Stomach (tissue), 9 donors: ENCODE data around the gene PSIP1. TPM values are rescaled to one million over a fixed set of nuclear protein-coding genes. Genes with fewer than 3 reads are reported as not detected.
"Not testable (repeated sequence)": the region's sequence is repeated elsewhere in the genome, so short reads cannot be mapped to it uniquely, and the experiment has no call there.

Source experiments
- DNase-seq, 2 donors: peaks; one replicate each; pipeline versions ENCODE4 v3.0.0 to v3.0.0-alpha.2; 2013 to 2019
- H3K27ac ChIP-seq, 5 donors: fragments of 200-600 bp in 4 of 5; sonication (generic) in 4 of 5; one replicate each; pipeline ENCODE4 v1.5.1; 2013 to 2019; ENCODE audit warnings: mild to moderate bottlenecking in 1 of 5, moderate library complexity in 1 of 5
- H3K27me3 ChIP-seq, 3 donors: fragments of 200-600 bp; sonication (generic); one replicate each; pipeline ENCODE4 v1.5.1; 2017 to 2019; ENCODE audit warnings: mixed run types in 1 of 3
- H3K36me3 ChIP-seq, 4 donors: fragments of 200-600 bp; sonication (generic); 1 replicate in 3 of 4; 2 replicates in 1 of 4; pipeline ENCODE4 v1.5.1; 2016 to 2019
- H3K4me1 ChIP-seq, 4 donors: fragments of 200-600 bp; sonication (generic); one replicate each; pipeline ENCODE4 v1.5.1; 2016 to 2019
- H3K4me3 ChIP-seq, 4 donors: fragments of 200-600 bp; sonication (generic) in 3 of 4; one replicate each; pipeline ENCODE4 v1.5.1; 2016 to 2019; ENCODE audit warnings: mild to moderate bottlenecking in 1 of 4
- H3K9me3 ChIP-seq, 4 donors: fragments of 200-600 bp; sonication (generic); one replicate each; pipeline ENCODE4 v1.5.1; 2016 to 2019
- CTCF ChIP-seq, 7 experiments: fragments of 450-650 bp in 4 of 7; fragments of 200-600 bp in 3 of 7; sonication (generic) in 3 of 7; IDR thresholded peaks; one replicate each; pipeline ENCODE4 v1.5.1; 2016 to 2019; ENCODE audit warnings: antibody characterized with exemption in 7 of 7, control low read depth in 2 of 7, mild to moderate bottlenecking in 1 of 7
- EP300 ChIP-seq: sonication (generic); formaldehyde crosslinking; IDR thresholded peaks from one replicate; pipeline ENCODE4 v1.6.1; 2017; ENCODE audit warnings: antibody characterized with exemption
- POLR2A ChIP-seq, 4 donors: fragments of 450-650 bp; IDR thresholded peaks; one replicate each; pipeline ENCODE4 v1.6.1; 2016; ENCODE audit warnings: antibody characterized with exemption in 4 of 4, control low read depth in 2 of 4, mild to moderate bottlenecking in 1 of 4, moderate library complexity in 1 of 4
- POLR2AphosphoS5 ChIP-seq, 3 donors: sonication (generic); formaldehyde crosslinking; IDR thresholded peaks; one replicate each; pipeline ENCODE4 v1.6.1; 2016; ENCODE audit warnings: antibody characterized with exemption in 3 of 3
- WGBS, 5 donors: extraction: QIAGEN DNeasy Blood & Tissue Kit in 3 of 5; methylation state at CpG; one replicate each; pipeline versions ENCODE4 v1.1.5 to v1.1.7; 2013 to 2018; 5-methylcytosine and 5-hydroxymethylcytosine counted together
- intact Hi-C: fragments of 100-400 bp; cut with DNase I; formaldehyde crosslinking; loops from one replicate; pipeline ENCODE4 v1.15.1; 2023; ENCODE audit warnings: low total_unique reads
- polyA plus RNA-seq, 3 donors: library from polyadenylated mRNA; stranded (reverse); fragments of 200-250 nt; gene quantifications; one replicate each; pipeline ENCODE4 v1.2.3, GENCODE V29; 2013
- total RNA-seq, 5 donors: library from RNA; depleted of rRNA; stranded (reverse); fragments of >200 nt; gene quantifications; one replicate each; pipeline versions ENCODE4 v1.1.0 to v1.2.3, GENCODE V29; 2014 to 2016
- donor health status: healthy with polysubstance abuse.
- donor health status: Bipolar disorder and iron deficiency.
- donor health status: healthy.

The PSIP1 gene
- total and polyA plus RNA-seq, 8 donors: 6.4 to 90.1 (median 29.2) TPM

DNA sequence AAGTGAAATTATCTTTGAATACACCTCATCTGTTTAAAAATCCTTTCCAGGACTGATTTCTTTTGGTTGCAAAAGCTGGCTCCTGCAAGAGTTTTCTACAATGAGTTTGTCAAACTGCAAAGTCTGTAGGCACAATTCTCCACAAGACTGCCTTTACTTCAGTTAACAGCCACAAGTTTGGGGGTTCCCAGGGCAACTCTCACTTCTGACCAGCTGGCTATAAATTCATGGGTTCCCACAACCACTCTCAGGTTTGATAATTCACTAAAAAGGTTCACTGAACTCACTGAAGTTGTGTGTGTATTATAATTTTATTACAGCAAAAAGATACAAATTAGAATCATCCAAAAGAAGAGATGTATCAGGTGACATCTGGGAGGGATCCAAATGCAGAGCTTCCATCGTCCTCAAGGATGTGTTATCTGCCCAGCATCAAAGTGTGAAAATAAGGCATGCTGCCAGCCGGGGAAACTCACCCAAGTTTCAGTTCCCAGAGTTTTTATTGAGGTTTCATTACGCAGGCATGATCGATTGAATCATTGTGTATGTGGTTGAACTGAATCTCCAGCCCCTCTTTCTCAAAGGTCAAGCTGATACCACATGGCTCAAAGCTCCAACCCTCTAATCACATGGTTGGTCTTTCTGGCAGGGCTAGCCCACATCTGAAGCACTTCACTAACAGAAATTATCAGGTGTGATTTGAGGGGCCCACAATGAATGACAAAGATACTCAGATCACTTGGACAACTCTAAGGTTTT is 19.0 kb upstream of the PSIP1 start:
- 64 to 80% (median 65%) methylated on average over 4 of the region's 4 CpGs for WGBS, 5 donors
- intact Hi-C loops: no loop called here
- no peaks in the 10 kb centered on the region for H3K27me3 ChIP-seq
- no peak overlapping the region for H3K4me3 ChIP-seq
- no peak overlapping the region for H3K27ac ChIP-seq
- no peaks in the 10 kb centered on the region for H3K36me3 ChIP-seq
- no peak for DNase-seq
- TF ChIP-seq POLR2AphosphoS5 (IDR thresholded peaks at IDR 0.05) (no peak), CTCF (IDR thresholded peaks at IDR 0.05) (no peak), POLR2A (IDR thresholded peaks at IDR 0.05) (no peak), EP300 (no peak)
- no peaks in the 10 kb centered on the region for H3K9me3 ChIP-seq
- H3K4me1 ChIP-seq: no peaks in the 10 kb centered on the region

DNA sequence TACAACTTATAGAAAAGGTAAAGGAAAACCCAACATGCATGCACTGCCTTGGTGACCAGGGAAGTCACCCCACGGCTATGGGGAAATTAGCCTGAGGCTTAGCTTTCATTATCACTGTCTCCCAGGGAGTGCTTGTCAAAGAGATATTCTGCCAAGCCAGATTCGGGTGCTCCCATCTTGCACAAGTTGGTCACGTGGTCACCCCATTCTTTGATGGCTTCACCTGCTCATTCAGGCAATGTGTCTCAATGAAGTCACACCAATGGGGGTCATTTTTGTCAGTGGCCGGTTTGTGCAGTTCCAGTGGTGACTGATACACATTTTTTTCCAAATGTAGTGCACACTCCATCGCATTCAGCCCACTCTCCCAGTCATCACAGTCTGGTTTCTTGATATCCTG is 16.3 kb upstream of the PSIP1 start:
- DNase-seq, H3K9me3 ChIP-seq, H3K36me3 ChIP-seq, intact Hi-C loops, H3K27me3 ChIP-seq, H3K4me1 ChIP-seq, H3K4me3 ChIP-seq, H3K27ac ChIP-seq: not testable (repeated sequence)
- 91 to 96% (median 94%) methylated on average over 5 of the region's 5 CpGs for WGBS, 5 donors

GRCh38 chr9:15525958-15526357 is 15.2 kb upstream of the PSIP1 start:
- no peak for DNase-seq
- H3K4me1 ChIP-seq: no peaks in the 10 kb centered on the region
- H3K9me3 ChIP-seq: no peaks in the 10 kb centered on the region
- intact Hi-C loops: no loop called here
- TF ChIP-seq EP300: no peak
- TF ChIP-seq POLR2AphosphoS5 (IDR thresholded peaks at IDR 0.05): no peak
- TF ChIP-seq POLR2A (IDR thresholded peaks at IDR 0.05): no peak
- TF ChIP-seq CTCF (IDR thresholded peaks at IDR 0.05): no peak
- no peak overlapping the region for H3K27ac ChIP-seq
- no peaks in the 10 kb centered on the region for H3K27me3 ChIP-seq
- WGBS, 5 donors: 62 to 98% (median 95%) methylated on average over 2 of the region's 2 CpGs
- H3K36me3 ChIP-seq: no peaks in the 10 kb centered on the region
- no peak overlapping the region for H3K4me3 ChIP-seq

- TF ChIP-seq CTCF (IDR thresholded peaks at IDR 0.05): no peak
- TF ChIP-seq EP300: no peak
- no peak for TF ChIP-seq POLR2AphosphoS5 (IDR thresholded peaks at IDR 0.05)
- TF ChIP-seq POLR2A (IDR thresholded peaks at IDR 0.05): no peak
- Histone ChIP-seq H3K27me3 (no peaks in the 10 kb centered on the region), H3K36me3 (no peaks in the 10 kb centered on the region), H3K4me3 (no peak overlapping the region), H3K27ac (no peak overlapping the region), H3K4me1 (no peaks in the 10 kb centered on the region), H3K9me3 (no peaks in the 10 kb centered on the region)
- no peak for DNase-seq
- WGBS, 5 donors: 59 to 74% (median 65%) methylated on average over 8 of the region's 8 CpGs
- intact Hi-C loops: no loop called here
These were observed 14.2 kb upstream of the PSIP1 start for GRCh38 chr9:15524845-15525455.
